Stomach (tissue), 4 donors: ENCODE results near the gene FREM2.

Source experiments
- EP300 ChIP-seq: sonication (generic); formaldehyde crosslinking; IDR thresholded peaks from one replicate; pipeline ENCODE4 v1.6.1; 2017; ENCODE audit warnings: antibody characterized with exemption
- POLR2A ChIP-seq, 4 donors: fragments of 450-650 bp; IDR thresholded peaks; one replicate each; pipeline ENCODE4 v1.6.1; 2016; ENCODE audit warnings: antibody characterized with exemption in 4 of 4, control low read depth in 2 of 4, mild to moderate bottlenecking in 1 of 4, moderate library complexity in 1 of 4
- POLR2AphosphoS5 ChIP-seq, 3 donors: sonication (generic); formaldehyde crosslinking; IDR thresholded peaks; one replicate each; pipeline ENCODE4 v1.6.1; 2016; ENCODE audit warnings: antibody characterized with exemption in 3 of 3
- TF ChIP-seq, protein P1 (sequence below), 7 experiments: fragments of 450-650 bp in 4 of 7; fragments of 200-600 bp in 3 of 7; sonication (generic) in 3 of 7; IDR thresholded peaks; one replicate each; pipeline ENCODE4 v1.5.1; 2016 to 2019; ENCODE audit warnings: antibody characterized with exemption in 7 of 7, control low read depth in 2 of 7, mild to moderate bottlenecking in 1 of 7

- TF ChIP-seq, protein P1, sequence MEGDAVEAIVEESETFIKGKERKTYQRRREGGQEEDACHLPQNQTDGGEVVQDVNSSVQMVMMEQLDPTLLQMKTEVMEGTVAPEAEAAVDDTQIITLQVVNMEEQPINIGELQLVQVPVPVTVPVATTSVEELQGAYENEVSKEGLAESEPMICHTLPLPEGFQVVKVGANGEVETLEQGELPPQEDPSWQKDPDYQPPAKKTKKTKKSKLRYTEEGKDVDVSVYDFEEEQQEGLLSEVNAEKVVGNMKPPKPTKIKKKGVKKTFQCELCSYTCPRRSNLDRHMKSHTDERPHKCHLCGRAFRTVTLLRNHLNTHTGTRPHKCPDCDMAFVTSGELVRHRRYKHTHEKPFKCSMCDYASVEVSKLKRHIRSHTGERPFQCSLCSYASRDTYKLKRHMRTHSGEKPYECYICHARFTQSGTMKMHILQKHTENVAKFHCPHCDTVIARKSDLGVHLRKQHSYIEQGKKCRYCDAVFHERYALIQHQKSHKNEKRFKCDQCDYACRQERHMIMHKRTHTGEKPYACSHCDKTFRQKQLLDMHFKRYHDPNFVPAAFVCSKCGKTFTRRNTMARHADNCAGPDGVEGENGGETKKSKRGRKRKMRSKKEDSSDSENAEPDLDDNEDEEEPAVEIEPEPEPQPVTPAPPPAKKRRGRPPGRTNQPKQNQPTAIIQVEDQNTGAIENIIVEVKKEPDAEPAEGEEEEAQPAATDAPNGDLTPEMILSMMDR (IDR thresholded peaks at IDR 0.05), result no peak
- no peak for TF ChIP-seq POLR2A (IDR thresholded peaks at IDR 0.05)
- TF ChIP-seq EP300, result no peak
- no peak for TF ChIP-seq POLR2AphosphoS5 (IDR thresholded peaks at IDR 0.05)
Observed at GRCh38 chr13:38664906-38665305, 22.0 kb upstream of the FREM2 start.
